ENCODE measurements around the gene ITGA8.

DNA sequence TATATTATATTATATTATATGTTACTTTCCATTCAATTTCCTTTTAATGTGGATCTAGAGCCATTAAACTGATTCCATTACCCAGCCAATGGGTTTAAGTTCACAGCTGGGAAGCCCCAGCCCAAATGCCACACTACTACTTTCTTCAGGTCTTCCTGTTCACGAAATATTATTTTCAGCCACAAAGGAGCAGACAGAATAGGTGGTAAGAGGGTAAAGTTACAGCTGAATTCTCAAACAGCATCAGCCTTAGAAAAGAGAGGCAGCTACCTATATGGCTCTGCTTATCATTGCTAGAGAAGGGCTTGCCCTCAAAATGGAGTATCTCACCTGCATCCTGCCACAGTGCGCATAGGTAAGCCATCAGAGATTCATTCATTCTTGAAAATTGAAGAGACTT is 128.3 kb downstream of the ITGA8 start:
- TF ChIP-seq POLR2AphosphoS5 (IDR thresholded peaks at IDR 0.05), result no peak
- TF ChIP-seq, protein P1, sequence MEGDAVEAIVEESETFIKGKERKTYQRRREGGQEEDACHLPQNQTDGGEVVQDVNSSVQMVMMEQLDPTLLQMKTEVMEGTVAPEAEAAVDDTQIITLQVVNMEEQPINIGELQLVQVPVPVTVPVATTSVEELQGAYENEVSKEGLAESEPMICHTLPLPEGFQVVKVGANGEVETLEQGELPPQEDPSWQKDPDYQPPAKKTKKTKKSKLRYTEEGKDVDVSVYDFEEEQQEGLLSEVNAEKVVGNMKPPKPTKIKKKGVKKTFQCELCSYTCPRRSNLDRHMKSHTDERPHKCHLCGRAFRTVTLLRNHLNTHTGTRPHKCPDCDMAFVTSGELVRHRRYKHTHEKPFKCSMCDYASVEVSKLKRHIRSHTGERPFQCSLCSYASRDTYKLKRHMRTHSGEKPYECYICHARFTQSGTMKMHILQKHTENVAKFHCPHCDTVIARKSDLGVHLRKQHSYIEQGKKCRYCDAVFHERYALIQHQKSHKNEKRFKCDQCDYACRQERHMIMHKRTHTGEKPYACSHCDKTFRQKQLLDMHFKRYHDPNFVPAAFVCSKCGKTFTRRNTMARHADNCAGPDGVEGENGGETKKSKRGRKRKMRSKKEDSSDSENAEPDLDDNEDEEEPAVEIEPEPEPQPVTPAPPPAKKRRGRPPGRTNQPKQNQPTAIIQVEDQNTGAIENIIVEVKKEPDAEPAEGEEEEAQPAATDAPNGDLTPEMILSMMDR (IDR thresholded peaks at IDR 0.05), result no peak
